HG03103 (cell line): ENCODE measurements around the gene CCL27.

Experiments used
- ATAC-seq: cut with Tn5 transposase; IDR thresholded peaks from one replicate; pipeline ENCODE4 v1.9.1; 2021; ENCODE audit warnings: low read depth; ENCODE audit not compliant: unreplicated experiment

CCL27 gene

DNA sequence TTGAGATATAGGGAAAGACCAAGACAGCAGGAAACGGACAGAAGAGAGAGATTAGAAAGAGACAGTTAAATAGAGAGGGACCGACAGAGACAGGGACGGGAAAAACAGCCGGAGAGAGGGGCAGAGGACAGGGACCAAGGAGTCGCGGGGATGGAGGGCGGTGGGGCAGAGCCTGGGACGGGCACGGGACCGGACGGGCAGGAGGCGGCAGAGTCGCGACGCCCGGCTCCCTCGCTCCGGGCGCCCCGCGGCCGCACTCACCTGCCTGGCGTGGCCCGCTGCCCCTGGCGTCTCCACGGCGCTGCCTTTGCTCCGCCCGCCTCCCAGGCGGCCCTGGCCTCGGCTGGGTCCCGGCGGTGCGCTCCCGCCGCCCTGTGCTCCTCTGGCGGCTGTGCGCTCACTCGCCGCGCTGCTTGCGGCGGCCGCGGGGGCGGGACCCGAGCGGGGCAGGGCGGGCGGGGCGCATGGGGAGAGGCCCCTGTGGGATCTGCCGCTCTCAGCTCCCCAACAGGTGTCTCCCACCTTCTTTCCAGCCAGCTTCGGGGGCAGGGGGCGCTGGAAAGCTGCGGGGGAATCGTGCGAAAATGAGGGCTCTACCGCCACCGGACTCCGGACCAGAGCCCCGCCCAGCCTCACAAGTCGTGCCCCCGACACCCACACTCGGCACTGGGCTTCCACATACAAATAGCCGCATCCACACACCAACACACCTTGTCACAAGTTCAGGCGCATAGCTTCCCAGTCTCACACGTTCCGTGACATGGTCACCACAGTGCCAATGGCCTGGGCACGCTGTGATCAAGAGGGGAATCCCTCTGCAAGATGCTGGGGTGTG is 33.6 kb downstream of the CCL27 start, which contains the start of gene ARID3C:
ARID3C (minus strand) TSS at position 411 of the 835 bp plus-strand sequence. CDS start 1,052 bp downstream, outside the sequence.
- ATAC-seq: no peak

- no peak for ATAC-seq
These were observed 34.5 kb downstream of the CCL27 start for GRCh38 chr9:34627716-34628655.

DNA sequence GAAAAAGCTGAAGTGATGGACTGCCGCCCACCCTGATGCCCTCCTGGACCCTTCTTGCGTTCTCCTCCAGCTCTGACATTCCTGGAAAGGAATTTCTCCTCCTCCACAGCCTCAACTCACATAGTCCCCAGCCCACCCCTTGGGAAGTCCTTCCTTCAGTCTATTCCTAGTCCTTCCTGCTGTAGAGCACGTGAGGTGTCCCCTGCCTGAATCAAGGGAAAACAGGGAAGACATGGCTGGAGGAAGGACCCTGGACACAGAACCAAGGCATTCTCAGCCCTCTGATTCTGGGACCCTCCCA is 37.3 kb downstream of the CCL27 start:
- ATAC-seq: no peak

DNA sequence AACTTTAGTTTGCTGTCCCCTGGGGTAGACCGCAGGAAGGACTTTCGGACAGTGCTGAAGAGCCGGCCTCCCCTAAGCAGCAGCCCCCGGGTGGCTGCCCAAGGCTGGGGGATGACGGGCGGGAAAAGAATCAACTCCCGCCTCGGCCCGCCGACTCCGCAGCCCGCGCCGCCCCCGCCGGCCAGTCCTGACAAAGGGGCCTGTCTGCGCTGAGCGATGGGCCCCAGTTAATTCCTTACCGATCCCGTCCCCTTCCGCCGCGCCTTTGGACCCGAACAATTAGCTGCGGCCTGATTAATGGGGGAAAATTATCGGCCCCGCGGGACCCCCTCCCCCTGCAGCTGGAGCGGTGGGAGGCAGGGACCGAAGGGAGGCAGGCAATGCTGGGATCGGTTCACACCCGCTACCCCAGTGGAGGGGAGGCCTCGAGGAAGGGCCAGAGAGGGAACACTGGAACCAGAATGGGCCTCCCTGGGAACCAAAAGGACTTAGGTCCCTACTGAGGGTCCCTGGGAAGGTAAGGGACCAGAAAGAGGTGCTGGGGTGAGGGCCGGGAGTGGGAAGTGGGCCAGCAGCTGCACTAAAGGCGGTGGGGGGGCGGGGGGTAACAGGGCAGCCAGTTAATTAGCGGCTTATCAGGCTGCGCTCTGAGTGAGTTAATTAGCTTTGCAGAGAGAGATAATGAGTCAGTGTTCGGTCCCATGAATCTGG is 37.8 kb downstream of the CCL27 start:
- ATAC-seq: no peak

GRCh38 chr9:34623374-34624235 is 38.9 kb downstream of the CCL27 start:
- ATAC-seq: no peak

GRCh38 chr9:34620061-34620994 is 42.1 kb downstream of the CCL27 start, which contains the start of gene DCTN3:
DCTN3 (minus strand) TSS chr9:34620495; CDS start chr9:34620464, 31 bp downstream.
- peak; percentile 98 for ATAC-seq

GRCh38 chr9:34615132-34615531 is 47.3 kb downstream of the CCL27 start:
- ATAC-seq: no peak

DNA sequence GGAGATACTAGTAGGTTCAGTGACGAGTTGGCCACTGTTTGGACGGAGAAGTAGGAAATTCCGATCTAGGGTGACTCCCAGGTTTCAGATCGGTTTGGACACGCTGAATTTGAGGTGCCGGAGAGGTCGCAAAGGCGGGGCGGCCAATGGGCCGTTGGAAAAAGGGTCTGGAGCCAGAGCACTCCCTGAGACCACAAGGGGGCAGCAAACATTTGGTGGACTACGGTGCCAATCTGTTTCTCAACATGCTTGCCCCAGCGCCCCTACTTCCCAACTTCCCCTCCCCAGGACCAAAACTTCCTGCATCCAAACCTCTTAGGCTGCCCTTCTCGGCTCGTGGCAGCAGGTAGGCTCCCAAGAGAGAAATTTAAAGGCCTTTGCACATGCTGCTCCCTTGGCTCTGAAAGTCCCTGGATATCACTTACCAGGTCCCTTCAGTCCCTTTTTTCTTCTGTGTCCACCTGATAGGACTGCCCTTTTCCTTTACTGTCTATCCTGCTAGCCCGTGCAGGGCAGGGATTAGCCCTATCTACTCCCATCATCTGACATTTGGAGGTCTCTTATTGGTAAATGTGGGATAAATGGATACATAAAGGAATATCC is 49.6 kb downstream of the CCL27 start:
- no peak for ATAC-seq
